CD4-positive, alpha-beta T cell (primary cell): ENCODE results near the gene HMGCLL1. TPM values are rescaled to one million over a fixed set of nuclear protein-coding genes. Genes with fewer than 3 reads are reported as not detected.

Source experiments
- ATAC-seq: fragments of 200-7000 bp; cut with Tn5 transposase; one replicate; pipeline ENCODE4 v1.10.0; 2022; ENCODE audit warnings: mild to moderate bottlenecking; ENCODE audit not compliant: poor library complexity
- CTCF ChIA-PET: fragments of 350-600 bp; sonication (Branson Sonifier 250); formaldehyde crosslinking; loops from one replicate; lab custom pipeline; 2021; ENCODE audit warnings: antibody characterized with exemption, inconsistent platforms; lab: Charles Lee
- POLR2A ChIA-PET: fragments of 350-600 bp; sonication (Branson Sonifier 250); formaldehyde crosslinking; loops from one replicate; lab custom pipeline; 2021; ENCODE audit warnings: antibody characterized with exemption, inconsistent platforms; lab: Charles Lee
- DNase-seq, 14 experiments: peaks; one replicate each; pipeline ENCODE4 v3.0.0-alpha.2; 2013 to 2020; ENCODE audit warnings: mixed read lengths in 2 of 14
- H3K27ac ChIP-seq, 2 donors: one replicate each; pipeline versions ENCODE4 v1.5.1 to v1.7.0; 2013; ENCODE audit warnings: low read length in 2 of 2, low read depth in 1 of 2, mild to moderate bottlenecking in 1 of 2
- H3K27me3 ChIP-seq, 2 experiments: 1 replicate in 1 of 2; 2 replicates in 1 of 2; pipeline versions ENCODE4 v1.6.1 to v1.7.0; 2013; ENCODE audit warnings: low read length in 2 of 2, control low read depth in 1 of 2, mild to moderate bottlenecking in 1 of 2, moderate library complexity in 1 of 2; ENCODE audit not compliant: insufficient read depth in 2 of 2, control insufficient read depth in 1 of 2
- H3K36me3 ChIP-seq: one replicate; pipeline ENCODE4 v1.6.1; 2013; ENCODE audit warnings: low read length, control low read depth; ENCODE audit not compliant: insufficient read depth
- H3K4me1 ChIP-seq: one replicate; pipeline ENCODE4 v1.6.1; 2013; ENCODE audit warnings: low read length, control low read depth; ENCODE audit not compliant: insufficient read depth
- H3K4me3 ChIP-seq: one replicate; pipeline ENCODE4 v1.5.1; 2013; ENCODE audit warnings: mild to moderate bottlenecking, low read length, moderate library complexity
- H3K9me3 ChIP-seq, 2 experiments: 1 replicate in 1 of 2; 2 replicates in 1 of 2; pipeline versions ENCODE4 v1.6.1 to v1.7.0; 2013; ENCODE audit warnings: low read length in 2 of 2, mild to moderate bottlenecking in 2 of 2, control low read depth in 1 of 2, moderate library complexity in 1 of 2; ENCODE audit not compliant: control insufficient read depth in 1 of 2, insufficient read depth in 1 of 2
- H3K27ac Mint-ChIP-seq: one replicate; pipeline ENCODE4 v1.8.0; 2020; ENCODE audit warnings: mixed read lengths
- H3K27me3 Mint-ChIP-seq: one replicate; pipeline ENCODE4 v1.8.0; 2021; ENCODE audit warnings: mixed read lengths
- H3K36me3 Mint-ChIP-seq: one replicate; pipeline ENCODE4 v1.8.0; 2021; ENCODE audit warnings: low read depth, mixed read lengths
- H3K4me1 Mint-ChIP-seq: one replicate; pipeline ENCODE4 v1.8.0; 2021; ENCODE audit warnings: low read depth, mixed read lengths
- H3K4me3 Mint-ChIP-seq: one replicate; pipeline ENCODE4 v1.8.0; 2020; ENCODE audit warnings: mild to moderate bottlenecking, mixed read lengths
- H3K9me3 Mint-ChIP-seq: one replicate; pipeline ENCODE4 v1.8.0; 2020; ENCODE audit warnings: mixed read lengths
- CTCF ChIP-seq: fragments of 200-600 bp; IDR thresholded peaks from one replicate; pipeline ENCODE4 v1.8.0; 2022; ENCODE audit warnings: antibody characterized with exemption, mild to moderate bottlenecking
- intact Hi-C, 2 experiments: fragments of 100-400 bp; cut with DNase I in 1 of 2; cut with micrococcal nuclease in 1 of 2; formaldehyde crosslinking; loops; one replicate each; pipeline versions ENCODE4 v1.15.1 to v1.9.0; 2023 to 2025; cut with DNase I, micrococcal nuclease
- total RNA-seq, 174 experiments: library from RNA in 2 of 174; stranded (reverse) in 2 of 174; gene quantifications; one replicate each; pipeline ENCODE4 v1.2.3 and lab custom pipeline; 2021 to 2026

The HMGCLL1 gene
- total RNA-seq, 2 experiments from 2014 or later: not detected

- H3K36me3 ChIP-seq: no peaks in the 10 kb centered on the region
- Mint-ChIP-seq H3K36me3 (no peaks in the 10 kb centered on the region), H3K4me1 (no peaks in the 10 kb centered on the region), H3K27ac (no peak overlapping the region), H3K27me3 (no peaks in the 10 kb centered on the region), H3K9me3 (peaks cover 3% of the 10 kb centered on the region), H3K4me3 (no peak overlapping the region)
- peaks cover 0 to 4% of the 10 kb centered on the region in 2 experiments for H3K9me3 ChIP-seq
- POLR2A ChIA-PET: no interaction called here
- CTCF ChIA-PET: no interaction called here
- ATAC-seq (no peak), DNase-seq (no peak)
- H3K4me3 ChIP-seq: no peak overlapping the region
- intact Hi-C loops: no loop called here
- no peak overlapping the region for H3K27ac ChIP-seq
- no peaks in the 10 kb centered on the region for H3K4me1 ChIP-seq
- H3K27me3 ChIP-seq: no peaks in the 10 kb centered on the region
- no peak for TF ChIP-seq CTCF
These were observed 18.6 kb downstream of the HMGCLL1 start for GRCh38 chr6:55560290-55560885.

GRCh38 chr6:55557146-55557545 lies 21.8 kb downstream of the HMGCLL1 start:
- no peak overlapping the region for H3K4me3 ChIP-seq
- Mint-ChIP-seq H3K36me3 (no peaks in the 10 kb centered on the region), H3K27ac (no peak overlapping the region), H3K27me3 (no peaks in the 10 kb centered on the region), H3K9me3 (peaks cover 4% of the 10 kb centered on the region), H3K4me1 (no peaks in the 10 kb centered on the region), H3K4me3 (no peak overlapping the region)
- no peak overlapping the region for H3K27ac ChIP-seq
- DNase-seq (no peak), ATAC-seq (no peak)
- POLR2A ChIA-PET: no interaction called here
- no peak for TF ChIP-seq CTCF
- CTCF ChIA-PET: no interaction called here
- no peaks in the 10 kb centered on the region for H3K27me3 ChIP-seq
- H3K4me1 ChIP-seq: no peaks in the 10 kb centered on the region
- intact Hi-C loops: no loop called here
- no peaks in the 10 kb centered on the region for H3K36me3 ChIP-seq
- H3K9me3 ChIP-seq: peaks cover 0 to 7% of the 10 kb centered on the region in 2 experiments

GRCh38 chr6:55545791-55546190 lies 33.2 kb downstream of the HMGCLL1 start:
- no peaks in the 10 kb centered on the region for H3K9me3 ChIP-seq
- Mint-ChIP-seq H3K27me3 (no peaks in the 10 kb centered on the region), H3K4me3 (no peak overlapping the region), H3K27ac (no peak overlapping the region), H3K9me3 (no peaks in the 10 kb centered on the region), H3K4me1 (no peaks in the 10 kb centered on the region), H3K36me3 (no peaks in the 10 kb centered on the region)
- H3K36me3 ChIP-seq: no peaks in the 10 kb centered on the region
- TF ChIP-seq CTCF: no peak
- ChIA-PET CTCF (no interaction called here), POLR2A (no interaction called here)
- H3K27me3 ChIP-seq: no peaks in the 10 kb centered on the region
- H3K4me1 ChIP-seq: no peaks in the 10 kb centered on the region
- H3K4me3 ChIP-seq: no peak overlapping the region
- ATAC-seq (no peak), DNase-seq (no peak)
- H3K27ac ChIP-seq: no peak overlapping the region
- intact Hi-C loops: no loop called here
